Muscle of leg (tissue), 11 donors: ENCODE results near the gene DRD1. TPM values are rescaled to one million over a fixed set of nuclear protein-coding genes. Genes with fewer than 3 reads are reported as not detected.

Experiments
- DNase-seq: peaks from one replicate; pipeline ENCODE4 v3.0.0; 2013
- H3K27ac ChIP-seq: one replicate; pipeline ENCODE4 v1.5.1; 2013; ENCODE audit warnings: mild to moderate bottlenecking, low read length, control low read depth
- H3K27me3 ChIP-seq: one replicate; pipeline ENCODE4 v1.6.1; 2013; ENCODE audit warnings: low read length; ENCODE audit not compliant: control insufficient read depth, insufficient read depth
- H3K36me3 ChIP-seq: one replicate; pipeline ENCODE4 v1.6.1; 2013; ENCODE audit warnings: low read length; ENCODE audit not compliant: control insufficient read depth, insufficient read depth
- H3K4me1 ChIP-seq: one replicate; pipeline ENCODE4 v1.6.1; 2013; ENCODE audit warnings: low read length; ENCODE audit not compliant: control insufficient read depth, insufficient read depth
- H3K4me3 ChIP-seq: one replicate; pipeline ENCODE4 v1.5.1; 2013; ENCODE audit warnings: low read length, control low read depth
- H3K9me3 ChIP-seq: replicated peaks from 2 replicates; pipeline ENCODE4 v1.6.1; 2013; ENCODE audit warnings: low read depth, low read length; ENCODE audit not compliant: control insufficient read depth
- WGBS: methylation state at CpG from one replicate; pipeline ENCODE4 v1.1.5; 2013; ENCODE audit warnings: missing lambda C conversion rate; ENCODE audit not compliant: insufficient coverage; 5-methylcytosine and 5-hydroxymethylcytosine counted together
- polyA plus RNA-seq, 8 donors: library from polyadenylated mRNA; unstranded; fragments of 120-200 nt; gene quantifications; one replicate each; pipeline versions ENCODE4 v1.2.1 to v1.2.3, GENCODE V29; 2013; ENCODE audit warnings: inconsistent platforms in 1 of 8, low replicate concordance in 1 of 8; ENCODE audit not compliant: insufficient read length in 8 of 8, insufficient read depth in 1 of 8
- total RNA-seq: library from RNA; stranded (reverse); fragments of 120-200 nt; gene quantifications from one replicate; pipeline ENCODE4 v1.2.4, GENCODE V29; 2013

Gene DRD1
- total and polyA plus RNA-seq, 9 donors = under 0.01 to 0.16 (median 0.06) TPM; not detected in 4

- H3K27me3 ChIP-seq = no peaks in the 10 kb centered on the region
- peaks cover 25% of the 10 kb centered on the region for H3K36me3 ChIP-seq
- no peak for DNase-seq
- no peak overlapping the region for H3K4me3 ChIP-seq
- H3K4me1 ChIP-seq = peaks cover 9% of the 10 kb centered on the region
- no peak overlapping the region for H3K27ac ChIP-seq
- WGBS = 94% methylated on average over 8 of the region's 8 CpGs
- H3K9me3 ChIP-seq = peaks cover 3% of the 10 kb centered on the region
These were observed 39.4 kb upstream of the DRD1 start for GRCh38 chr5:175483337-175483736.

GRCh38 chr5:175479125-175479881 lies 35.3 kb upstream of the DRD1 start:
- peaks cover 9% of the 10 kb centered on the region for H3K4me1 ChIP-seq
- no peak for DNase-seq
- peak overlapping the region; percentile 6 for H3K27ac ChIP-seq
- WGBS = 37% methylated on average over 9 of the region's 13 CpGs
- H3K27me3 ChIP-seq = peaks cover 8% of the 10 kb centered on the region
- H3K9me3 ChIP-seq = peaks cover 3% of the 10 kb centered on the region
- peak overlapping the region; percentile 65 for H3K4me3 ChIP-seq
- peaks cover 12% of the 10 kb centered on the region for H3K36me3 ChIP-seq

GRCh38 chr5:175478384-175479124 lies 34.6 kb upstream of the DRD1 start, which contains the start of gene SFXN1:
Gene SFXN1 (plus strand): TSS chr5:175478560. CDS start chr5:175492104, 13,544 bp downstream.
- Histone ChIP-seq H3K27ac (peak within 1 kb of the TSS; percentile 6), H3K9me3 (peaks cover under 1% of the 10 kb centered on the region), H3K4me1 (peaks cover 9% of the 10 kb centered on the region), H3K4me3 (peak within 1 kb of the TSS; percentile 65), H3K36me3 (peaks cover 8% of the 10 kb centered on the region), H3K27me3 (peaks cover 8% of the 10 kb centered on the region)
- WGBS = under 1% methylated on average over 94 of the region's 94 CpGs
- DNase-seq = peak; percentile 92

GRCh38 chr5:175478008-175478383 lies 34.0 kb upstream of the DRD1 start:
- H3K4me3 ChIP-seq = peak overlapping the region; percentile 65
- peaks cover 9% of the 10 kb centered on the region for H3K4me1 ChIP-seq
- peaks cover 8% of the 10 kb centered on the region for H3K27me3 ChIP-seq
- 4% methylated on average over 9 of the region's 12 CpGs for WGBS
- peaks cover 5% of the 10 kb centered on the region for H3K36me3 ChIP-seq
- no peak overlapping the region for H3K27ac ChIP-seq
- no peak for DNase-seq
- H3K9me3 ChIP-seq = no peaks in the 10 kb centered on the region

GRCh38 chr5:175477440-175477839 lies 33.5 kb upstream of the DRD1 start:
- H3K4me1 ChIP-seq = peaks cover 9% of the 10 kb centered on the region
- H3K9me3 ChIP-seq = no peaks in the 10 kb centered on the region
- no peak for DNase-seq
- H3K4me3 ChIP-seq = no peak overlapping the region
- peaks cover 5% of the 10 kb centered on the region for H3K36me3 ChIP-seq
- 90% methylated on average over 2 of the region's 5 CpGs for WGBS
- no peak overlapping the region for H3K27ac ChIP-seq
- peaks cover 8% of the 10 kb centered on the region for H3K27me3 ChIP-seq

- Histone ChIP-seq H3K9me3 (no peaks in the 10 kb centered on the region), H3K36me3 (no peaks in the 10 kb centered on the region), H3K27me3 (peaks cover 9% of the 10 kb centered on the region), H3K27ac (no peak overlapping the region), H3K4me3 (no peak overlapping the region), H3K4me1 (peaks cover 9% of the 10 kb centered on the region)
- WGBS = no CpG with 5 or more reads among the region's 1 CpG
- DNase-seq = no peak
These were observed 31.3 kb upstream of the DRD1 start for GRCh38 chr5:175475248-175475647.

- Histone ChIP-seq H3K4me1 (no peaks in the 10 kb centered on the region), H3K36me3 (no peaks in the 10 kb centered on the region), H3K27me3 (peaks cover 12% of the 10 kb centered on the region), H3K4me3 (no peak overlapping the region), H3K9me3 (no peaks in the 10 kb centered on the region), H3K27ac (no peak overlapping the region)
- DNase-seq = no peak
These were observed 28.4 kb upstream of the DRD1 start for GRCh38 chr5:175472378-175472777.

GRCh38 chr5:175471628-175472027 lies 27.6 kb upstream of the DRD1 start:
- Histone ChIP-seq H3K27me3 (peaks cover 12% of the 10 kb centered on the region), H3K36me3 (no peaks in the 10 kb centered on the region), H3K4me1 (no peaks in the 10 kb centered on the region), H3K9me3 (no peaks in the 10 kb centered on the region), H3K27ac (no peak overlapping the region), H3K4me3 (no peak overlapping the region)
- WGBS = 61% methylated on average over 6 of the region's 6 CpGs
- DNase-seq = no peak

GRCh38 chr5:175471196-175471595 lies 27.2 kb upstream of the DRD1 start:
- WGBS = 61% methylated on average over 4 of the region's 6 CpGs
- H3K27me3 ChIP-seq = peaks cover 12% of the 10 kb centered on the region
- H3K9me3 ChIP-seq = no peaks in the 10 kb centered on the region
- no peak overlapping the region for H3K4me3 ChIP-seq
- no peaks in the 10 kb centered on the region for H3K4me1 ChIP-seq
- no peak overlapping the region for H3K27ac ChIP-seq
- H3K36me3 ChIP-seq = no peaks in the 10 kb centered on the region
- DNase-seq = peak; percentile 39

GRCh38 chr5:175470781-175471180 lies 26.8 kb upstream of the DRD1 start:
- Histone ChIP-seq H3K9me3 (no peaks in the 10 kb centered on the region), H3K27me3 (peaks cover 10% of the 10 kb centered on the region), H3K36me3 (no peaks in the 10 kb centered on the region), H3K4me3 (no peak overlapping the region), H3K4me1 (no peaks in the 10 kb centered on the region), H3K27ac (no peak overlapping the region)
- DNase-seq = peak; percentile 38
- WGBS = no CpG with 5 or more reads among the region's 5 CpGs
